Tibial nerve (tissue), 4 donors: ENCODE results near the gene PSME2.

Experiments
- EP300 ChIP-seq, 2 donors: sonication (generic); formaldehyde crosslinking; IDR thresholded peaks; one replicate each; pipeline ENCODE4 v1.6.1; 2017; ENCODE audit warnings: antibody characterized with exemption in 2 of 2, mild to moderate bottlenecking in 1 of 2
- POLR2A ChIP-seq, 2 donors: fragments of 450-650 bp; IDR thresholded peaks; one replicate each; pipeline ENCODE4 v1.6.1; 2017; ENCODE audit warnings: antibody characterized with exemption in 2 of 2, mild to moderate bottlenecking in 2 of 2, moderate library complexity in 2 of 2
- TF ChIP-seq, protein P1 (sequence below), 5 experiments: fragments of 200-600 bp in 3 of 5; fragments of 450-650 bp in 2 of 5; sonication (generic) in 3 of 5; IDR thresholded peaks; one replicate each; pipeline ENCODE4 v1.5.1; 2016 to 2019; ENCODE audit warnings: antibody characterized with exemption in 5 of 5, mild to moderate bottlenecking in 3 of 5, moderate library complexity in 2 of 5

DNA sequence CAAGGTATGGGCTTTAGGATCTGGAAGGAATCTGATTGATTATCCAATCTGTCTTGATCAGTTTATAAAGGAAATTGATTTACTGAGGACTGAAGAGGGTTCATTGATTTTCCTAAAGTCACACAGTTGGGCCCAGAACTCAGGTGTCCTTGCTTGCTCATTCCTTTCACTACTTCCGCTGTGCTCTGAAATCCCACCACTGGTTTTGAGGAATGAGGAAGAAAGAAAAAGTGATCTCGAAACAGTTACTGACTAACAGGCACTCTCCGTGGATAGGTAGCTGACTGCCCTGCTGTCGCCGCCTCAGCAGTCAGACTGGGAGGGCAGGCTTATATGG lies 16.1 kb downstream of the PSME2 start, which contains the start of gene FITM1:
- TF ChIP-seq, protein P1, sequence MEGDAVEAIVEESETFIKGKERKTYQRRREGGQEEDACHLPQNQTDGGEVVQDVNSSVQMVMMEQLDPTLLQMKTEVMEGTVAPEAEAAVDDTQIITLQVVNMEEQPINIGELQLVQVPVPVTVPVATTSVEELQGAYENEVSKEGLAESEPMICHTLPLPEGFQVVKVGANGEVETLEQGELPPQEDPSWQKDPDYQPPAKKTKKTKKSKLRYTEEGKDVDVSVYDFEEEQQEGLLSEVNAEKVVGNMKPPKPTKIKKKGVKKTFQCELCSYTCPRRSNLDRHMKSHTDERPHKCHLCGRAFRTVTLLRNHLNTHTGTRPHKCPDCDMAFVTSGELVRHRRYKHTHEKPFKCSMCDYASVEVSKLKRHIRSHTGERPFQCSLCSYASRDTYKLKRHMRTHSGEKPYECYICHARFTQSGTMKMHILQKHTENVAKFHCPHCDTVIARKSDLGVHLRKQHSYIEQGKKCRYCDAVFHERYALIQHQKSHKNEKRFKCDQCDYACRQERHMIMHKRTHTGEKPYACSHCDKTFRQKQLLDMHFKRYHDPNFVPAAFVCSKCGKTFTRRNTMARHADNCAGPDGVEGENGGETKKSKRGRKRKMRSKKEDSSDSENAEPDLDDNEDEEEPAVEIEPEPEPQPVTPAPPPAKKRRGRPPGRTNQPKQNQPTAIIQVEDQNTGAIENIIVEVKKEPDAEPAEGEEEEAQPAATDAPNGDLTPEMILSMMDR (IDR thresholded peaks at IDR 0.05), result no peak
- TF ChIP-seq EP300 (IDR thresholded peaks at IDR 0.05), result no peak
- no peak for TF ChIP-seq POLR2A (IDR thresholded peaks at IDR 0.05)
